ENCODE measurements around the gene MDFIC2.

GRCh38 chr3:70218471-70218870 is 94.0 kb downstream of the MDFIC2 start:
- TF ChIP-seq POLR2AphosphoS5 (IDR thresholded peaks at IDR 0.05) (no peak), POLR2A (IDR thresholded peaks at IDR 0.05) (no peak), CTCF (IDR thresholded peaks at IDR 0.05) (no peak), EP300 (IDR thresholded peaks at IDR 0.05) (no peak)
